ENCODE data around the gene FRMD6. TPM values are rescaled to one million over a fixed set of nuclear protein-coding genes. Genes with fewer than 3 reads are reported as not detected.

FRMD6 gene
- total RNA-seq, 1 experiment from 2014 or later, result 11.4 TPM

- Histone ChIP-seq H3K9me3 (ENCODE audit: control insufficient read depth in 1 of 2, insufficient read depth in 1 of 2, low read depth in 1 of 2, low read length in 2 of 2) (no peaks in the 10 kb centered on the region), H3K36me3 (ENCODE audit: control insufficient read depth in 1 of 2, insufficient read depth in 2 of 2, low read length in 2 of 2) (no peaks in the 10 kb centered on the region), H3K9me2 (ENCODE audit: insufficient read depth) (no peaks in the 10 kb centered on the region), H2AFZ (ENCODE audit: low read depth, low read length, poor library complexity, severe bottlenecking) (no peak overlapping the region), H3K9ac (ENCODE audit: low read length) (no peak overlapping the region), H3K4me1 (ENCODE audit: control insufficient read depth in 1 of 2, insufficient read depth in 2 of 2, low read length in 2 of 2) (peaks cover 5 to 31% of the 10 kb centered on the region in 2 experiments; a peak in 3 of 4 replicates), H3K27ac (ENCODE audit: low read depth, low read length) (no peak overlapping the region), H4K20me1 (ENCODE audit: insufficient read depth) (no peaks in the 10 kb centered on the region), H3K4me2 (ENCODE audit: low read length) (no peak overlapping the region), H3K4me3 (replicated peaks in 1 of 2; ENCODE audit: low read depth in 1 of 2, low read length in 2 of 2) (no peak overlapping the region), H3K27me3 (ENCODE audit: insufficient read depth, low read length) (no peaks in the 10 kb centered on the region), H3K79me2 (ENCODE audit: insufficient read depth, low read length) (no peaks in the 10 kb centered on the region)
- no peak for DNase-seq (ENCODE audit: low read depth, low spot score)
- intact Hi-C loops (cut with micrococcal nuclease), result no loop called here
- ChIA-PET POLR2A (no interaction called here), CTCF (no interaction called here), RAD21 (ENCODE audit: low non-redundant PET in 1 of 2, low total read pairs in 2 of 2, uncharacterized antibody in 2 of 2, unreplicated experiment in 2 of 2) (no interaction called here)
- ATAC-seq, result no peak
- TF ChIP-seq POLR2AphosphoS5 (IDR thresholded peaks at IDR 0.05; ENCODE audit: low read depth, low read length), result no peak
- no peak for TF ChIP-seq ZNF274 (IDR thresholded peaks at IDR 0.05; ENCODE audit: low read depth, low read length)
- no peak for TF ChIP-seq ZFX (IDR thresholded peaks at IDR 0.05)
- no peak for TF ChIP-seq FOSL1 (IDR thresholded peaks at IDR 0.05; ENCODE audit: low read depth)
- no peak for TF ChIP-seq SP1 (IDR thresholded peaks at IDR 0.05; ENCODE audit: low read depth)
- no peak for TF ChIP-seq EGR1 (IDR thresholded peaks at IDR 0.05; ENCODE audit: low read depth)
- no peak for TF ChIP-seq ELF1 (IDR thresholded peaks at IDR 0.05; ENCODE audit: borderline replicate concordance, low read depth)
- TF ChIP-seq EZH2 (IDR thresholded peaks at IDR 0.05), result no peak
- TF ChIP-seq MAX (IDR thresholded peaks at IDR 0.05), result no peak
- TF ChIP-seq RAD21 (IDR thresholded peaks at IDR 0.05; ENCODE audit: low read depth), result no peak
- TF ChIP-seq CBX3 (IDR thresholded peaks at IDR 0.05; ENCODE audit: low read depth), result no peak
- TF ChIP-seq JUND (IDR thresholded peaks at IDR 0.05), result no peak
- TF ChIP-seq SRF (IDR thresholded peaks at IDR 0.05; ENCODE audit: low read depth), result no peak
- TF ChIP-seq, protein P1, sequence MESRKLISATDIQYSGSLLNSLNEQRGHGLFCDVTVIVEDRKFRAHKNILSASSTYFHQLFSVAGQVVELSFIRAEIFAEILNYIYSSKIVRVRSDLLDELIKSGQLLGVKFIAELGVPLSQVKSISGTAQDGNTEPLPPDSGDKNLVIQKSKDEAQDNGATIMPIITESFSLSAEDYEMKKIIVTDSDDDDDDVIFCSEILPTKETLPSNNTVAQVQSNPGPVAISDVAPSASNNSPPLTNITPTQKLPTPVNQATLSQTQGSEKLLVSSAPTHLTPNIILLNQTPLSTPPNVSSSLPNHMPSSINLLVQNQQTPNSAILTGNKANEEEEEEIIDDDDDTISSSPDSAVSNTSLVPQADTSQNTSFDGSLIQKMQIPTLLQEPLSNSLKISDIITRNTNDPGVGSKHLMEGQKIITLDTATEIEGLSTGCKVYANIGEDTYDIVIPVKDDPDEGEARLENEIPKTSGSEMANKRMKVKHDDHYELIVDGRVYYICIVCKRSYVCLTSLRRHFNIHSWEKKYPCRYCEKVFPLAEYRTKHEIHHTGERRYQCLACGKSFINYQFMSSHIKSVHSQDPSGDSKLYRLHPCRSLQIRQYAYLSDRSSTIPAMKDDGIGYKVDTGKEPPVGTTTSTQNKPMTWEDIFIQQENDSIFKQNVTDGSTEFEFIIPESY (IDR thresholded peaks at IDR 0.05; ENCODE audit: extremely low read depth, insufficient replicate concordance, low read length), result no peak
- no peak for TF ChIP-seq REST (IDR thresholded peaks at IDR 0.05; ENCODE audit: low read depth)
- TF ChIP-seq ATF3 (IDR thresholded peaks at IDR 0.05), result no peak
- no peak for TF ChIP-seq EZH2phosphoT487 (IDR thresholded peaks at IDR 0.05; ENCODE audit: borderline replicate concordance)
- BruUV-seq (replicated peaks), result no TSS peak
These were observed 26.0 kb downstream of the FRMD6 start for GRCh38 chr14:51677738-51678137.

Data from HCT116 (cell line).